HepG2 (cell line): Measurements from ENCODE around the gene ST8SIA1. TPM values are rescaled to one million over a fixed set of nuclear protein-coding genes. Genes with fewer than 3 reads are reported as not detected.

Experiments used
- ATAC-seq: fragments of 200-7000 bp; cut with Tn5 transposase; 3 replicates; pipeline ENCODE4 v1.9.1; 2020; ENCODE audit warnings: mild to moderate bottlenecking, moderate library complexity
- BruUV-seq: library from RNA; stranded (reverse); fragments of 400-500 nt; replicated peaks from 2 replicates; lab custom pipeline; 2021; lab: Mats Ljungman, UMichigan
- CTCF ChIA-PET: fragments of 300-600 bp; formaldehyde crosslinking; extraction: SDS; loops from one replicate; lab custom pipeline; 2021; ENCODE audit warnings: low total read pairs, inconsistent platforms, low intra/inter-chr PET ratio; lab: Yijun Ruan, JAX
- POLR2A ChIA-PET: fragments of 350-600 bp; sonication (Branson Sonifier 250); formaldehyde crosslinking; loops from one replicate; lab custom pipeline; 2020; ENCODE audit warnings: antibody characterized with exemption, inconsistent platforms; lab: Yijun Ruan, JAX
- DNase-seq: peaks from one replicate; pipeline ENCODE4 v3.0.0-alpha.2; 2015; ENCODE audit warnings: low spot score
- FAIRE-seq: peaks from 3 replicates; lab custom pipeline; 2011; peaks lifted over from hg19 to GRCh38; lab: Jason Lieb, UNC
- H2AFZ ChIP-seq: one replicate; pipeline ENCODE4 v1.6.1; 2011; ENCODE audit warnings: low read length, inconsistent platforms
- H3K27ac ChIP-seq: fragments of 300-600 bp; 3 replicates; pipeline ENCODE4 v1.8.0; 2011; ENCODE audit warnings: mixed run types, mild to moderate bottlenecking, mixed read lengths, low read length, inconsistent platforms; ENCODE audit not compliant: insufficient read depth; ENCODE audit errors: extremely low read length
- H3K27me3 ChIP-seq, 2 experiments: fragments of 200-600 bp in 1 of 2; 2 replicates in 1 of 2; 3 replicates in 1 of 2; pipeline versions ENCODE4 v1.6.0 to v1.8.0; 2011; ENCODE audit warnings: low read length in 2 of 2, mild to moderate bottlenecking in 2 of 2, moderate library complexity in 2 of 2, inconsistent platforms in 1 of 2; ENCODE audit not compliant: insufficient read depth in 2 of 2, control insufficient read depth in 1 of 2
- H3K36me3 ChIP-seq, 2 experiments: fragments of 200-600 bp in 1 of 2; replicated peaks in 1 of 2; 2 replicates in 1 of 2; 3 replicates in 1 of 2; pipeline versions ENCODE4 v1.5.1 to v1.8.0; 2011; ENCODE audit warnings: low read length in 2 of 2, inconsistent platforms in 1 of 2; ENCODE audit not compliant: insufficient read depth in 2 of 2, control insufficient read depth in 1 of 2
- H3K4me1 ChIP-seq: 2 replicates; pipeline ENCODE4 v1.5.1; 2012; ENCODE audit warnings: low read length, inconsistent platforms; ENCODE audit not compliant: insufficient read depth
- H3K4me2 ChIP-seq: 2 replicates; pipeline ENCODE4 v1.6.0; 2011; ENCODE audit warnings: low read depth, low read length, inconsistent platforms
- H3K4me3 ChIP-seq, 3 experiments: fragments of 200-600 bp in 1 of 3; sonication (generic), shearing (Covaris generic) in 1 of 3; replicated peaks in 1 of 3; 2 replicates each; pipeline ENCODE4 v1.5.1; 2011 to 2016; ENCODE audit warnings: low read length in 3 of 3, inconsistent platforms in 2 of 3, low read depth in 2 of 3, mild to moderate bottlenecking in 2 of 3, control low read depth in 1 of 3, mixed read lengths in 1 of 3; ENCODE audit not compliant: insufficient read depth in 1 of 3
- H3K79me2 ChIP-seq: one replicate; pipeline ENCODE4 v1.6.1; 2011; ENCODE audit warnings: low read length, inconsistent platforms; ENCODE audit not compliant: insufficient read depth
- H3K9ac ChIP-seq: 2 replicates; pipeline ENCODE4 v1.6.0; 2011; ENCODE audit warnings: mild to moderate bottlenecking, low read depth, low read length, inconsistent platforms; ENCODE audit not compliant: insufficient read depth
- H3K9me3 ChIP-seq: 2 replicates; pipeline ENCODE4 v1.5.1; 2012; ENCODE audit warnings: mild to moderate bottlenecking, low read length
- H4K20me1 ChIP-seq: 2 replicates; pipeline ENCODE4 v1.6.0; 2011; ENCODE audit warnings: inconsistent platforms, mild to moderate bottlenecking, low read length, moderate library complexity; ENCODE audit not compliant: insufficient read depth
- BRD4 ChIP-seq: sonication (generic); formaldehyde crosslinking; IDR thresholded peaks from 2 replicates; pipeline ENCODE4 v1.4.0; 2020; ENCODE audit warnings: missing genetic modification reagents
- FOXA1 ChIP-seq, 2 experiments: fragments of 450-650 bp in 1 of 2; sonication (generic) in 1 of 2; formaldehyde crosslinking in 1 of 2; IDR thresholded peaks; 2 replicates each; pipeline versions ENCODE4 v1.4.0 to v1.6.1; 2016 to 2020; ENCODE audit warnings: missing genetic modification reagents in 1 of 2
- HNRNPK ChIP-seq: fragments of 200-400 bp; formaldehyde crosslinking; IDR thresholded peaks from 2 replicates; pipeline ENCODE4 v1.6.1; 2018; ENCODE audit warnings: low read length, low read depth, moderate library complexity, mild to moderate bottlenecking; ENCODE audit not compliant: poor library complexity, severe bottlenecking
- JDP2 ChIP-seq: sonication (generic); formaldehyde crosslinking; IDR thresholded peaks from 2 replicates; pipeline ENCODE4 v1.8.1; 2022; ENCODE audit warnings: missing genetic modification reagents, borderline replicate concordance
- KDM3A ChIP-seq: IDR thresholded peaks from 2 replicates; pipeline ENCODE4 v1.6.1; 2018; ENCODE audit warnings: low read depth, missing compliant biosample characterization
- POLR2AphosphoS2 ChIP-seq: IDR thresholded peaks from 2 replicates; pipeline ENCODE4 v1.6.1; 2011; ENCODE audit warnings: low read depth, low read length, improper control_type of control experiment
- RBAK ChIP-seq: sonication (generic); formaldehyde crosslinking; IDR thresholded peaks from 2 replicates; pipeline ENCODE4 v1.5.1; 2020; ENCODE audit warnings: mild to moderate bottlenecking, missing genetic modification reagents
- SMARCE1 ChIP-seq: fragments of 450-650 bp; IDR thresholded peaks from 2 replicates; pipeline ENCODE4 v1.6.1; 2017; ENCODE audit warnings: borderline replicate concordance
- ZBTB7A ChIP-seq: sonication (generic); formaldehyde crosslinking; IDR thresholded peaks from 2 replicates; pipeline ENCODE4 v1.8.0; 2022; ENCODE audit warnings: mild to moderate bottlenecking, missing genetic modification reagents
- ZNF160 ChIP-seq: sonication (generic); formaldehyde crosslinking; IDR thresholded peaks from 2 replicates; pipeline ENCODE4 v1.8.0; 2022; ENCODE audit warnings: mild to moderate bottlenecking, inconsistent platforms, missing genetic modification reagents
- ZNF205 ChIP-seq: IDR thresholded peaks from 2 replicates; pipeline ENCODE4 v1.6.1; 2018; ENCODE audit warnings: missing biosample characterization, missing genetic modification reagents
- ZNF605 ChIP-seq: sonication (generic); formaldehyde crosslinking; IDR thresholded peaks from 2 replicates; pipeline ENCODE4 v1.8.0; 2022; ENCODE audit warnings: mild to moderate bottlenecking, missing genetic modification reagents
- WGBS: methylation state at CpG from one replicate; pipeline ENCODE4 v1.1.6; 2017; ENCODE audit warnings: low lambda C conversion rate; 5-methylcytosine and 5-hydroxymethylcytosine counted together
- in situ Hi-C: cut with HindIII; loops from 2 replicates; pipeline ENCODE4 v1.10.0; 2017; ENCODE audit warnings: low pct_unique_long_range_greater_than_20kb; ENCODE audit not compliant: extremely low pct_ligation_motif_present
- intact Hi-C: fragments of 100-400 bp; cut with micrococcal nuclease; formaldehyde crosslinking; loops from one replicate; pipeline ENCODE4 v1.10.0; 2022; ENCODE audit not compliant: unreplicated experiment
- polyA plus RNA-seq, 8 experiments: library from polyadenylated mRNA; depleted of rRNA in 3 of 8; stranded (reverse) in 7 of 8; unstranded in 1 of 8; fragments of >200 nt; fragmentation: Illumina TruSeq in 4 of 8; extraction: Trizol in 4 of 8; gene quantifications; 2 replicates each; pipeline versions ENCODE4 v1.2.1 to v1.2.3, GENCODE V29; 2011 to 2016; ENCODE audit warnings: low read depth in 4 of 8, missing spikeins in 1 of 8, mixed read lengths in 1 of 8; ENCODE audit not compliant: insufficient read depth in 1 of 8
- total RNA-seq, 5 experiments: library from RNA; depleted of rRNA; stranded (reverse); fragments of >200 nt; fragmentation: Illumina TruSeq; extraction: Trizol; gene quantifications; 2 replicates each; pipeline ENCODE4 v1.2.3, GENCODE V29; 2016; ENCODE audit warnings: low read depth in 1 of 5

Gene ST8SIA1
- total and polyA plus RNA-seq, 2 of the 13 experiments (the other 11 are each of a cell fraction or from before 2014, with no cell fraction given) = not detected

- no peak for FAIRE-seq
- WGBS = 63% methylated on average over 3 of the region's 3 CpGs
- no peak for TF ChIP-seq KDM3A
- TF ChIP-seq HNRNPK = peak; percentile 25
Observed at GRCh38 chr12:22357531-22357930, 23.0 kb upstream of the ST8SIA1 start.

GRCh38 chr12:22356231-22356630, 21.7 kb upstream of the ST8SIA1 start:
- CTCF ChIA-PET = no interaction called here
- TF ChIP-seq SMARCE1 = no peak
- no peak for TF ChIP-seq JDP2 (CRISPR knock-in tag)
- no peak for TF ChIP-seq ZBTB7A (CRISPR knock-in tag)
- no peak for TF ChIP-seq ZNF605
- TF ChIP-seq ZNF160 (CRISPR knock-in tag) = no peak
- TF ChIP-seq POLR2AphosphoS2 = no peak
- TF ChIP-seq RBAK (CRISPR knock-in tag) = no peak
- no peak for TF ChIP-seq FOXA1 (IDR thresholded peaks at IDR 0.05)
- TF ChIP-seq FOXA1 (CRISPR knock-in tag; IDR thresholded peaks at IDR 0.05) = no peak
- TF ChIP-seq ZNF205 (CRISPR knock-in tag) = no peak
- no peak for TF ChIP-seq BRD4
- ATAC-seq (no peak), DNase-seq (no peak), FAIRE-seq (no peak)
- Histone ChIP-seq H3K27ac (no peak overlapping the region), H3K9ac (no peak overlapping the region), H4K20me1 (no peaks in the 10 kb centered on the region), H3K4me3 (no peak overlapping the region), H3K27me3 (no peaks in the 10 kb centered on the region), H3K4me1 (no peaks in the 10 kb centered on the region), H3K9me3 (no peaks in the 10 kb centered on the region), H3K79me2 (no peaks in the 10 kb centered on the region), H3K36me3 (no peaks in the 10 kb centered on the region), H2AFZ (no peak overlapping the region), H3K4me2 (no peak overlapping the region)
- BruUV-seq = no TSS peak
- intact Hi-C loops = no loop called here
- 52% methylated on average over 1 of the region's 1 CpG for WGBS
- POLR2A ChIA-PET = no interaction called here
- in situ Hi-C loops = no loop called here

More at GRCh38 chr12:22357531-22357930, 23.0 kb upstream of the ST8SIA1 start:
- no TSS peak for BruUV-seq
- no peaks in the 10 kb centered on the region for H3K4me1 ChIP-seq
- H3K79me2 ChIP-seq = no peaks in the 10 kb centered on the region
- no peaks in the 10 kb centered on the region for H3K36me3 ChIP-seq
- intact Hi-C loops = no loop called here
- ATAC-seq = no peak
- H3K4me3 ChIP-seq = no peak overlapping the region
- ChIA-PET CTCF (no interaction called here), POLR2A (no interaction called here)
- no peaks in the 10 kb centered on the region for H4K20me1 ChIP-seq
- no peak for DNase-seq
- no peaks in the 10 kb centered on the region for H3K9me3 ChIP-seq
- H2AFZ ChIP-seq = no peak overlapping the region
- H3K4me2 ChIP-seq = no peak overlapping the region
- no peak overlapping the region for H3K9ac ChIP-seq
- in situ Hi-C loops = no loop called here
- H3K27ac ChIP-seq = no peak overlapping the region
- H3K27me3 ChIP-seq = no peaks in the 10 kb centered on the region
